Measurements from ENCODE around the gene GH1. TPM values are rescaled to one million over a fixed set of nuclear protein-coding genes. Genes with fewer than 3 reads are reported as not detected.
A peak's percentile ranks its signal among the peaks of the same experiment; 100 is the strongest.
"Not testable (repeated sequence)": the region's sequence is repeated elsewhere in the genome, so short reads cannot be mapped to it uniquely, and the experiment has no call there.

The GH1 gene
- total and polyA plus RNA-seq, 7 experiments from 2014 or later, result 0.58 to 0.66 TPM; not detected in 5

DNA sequence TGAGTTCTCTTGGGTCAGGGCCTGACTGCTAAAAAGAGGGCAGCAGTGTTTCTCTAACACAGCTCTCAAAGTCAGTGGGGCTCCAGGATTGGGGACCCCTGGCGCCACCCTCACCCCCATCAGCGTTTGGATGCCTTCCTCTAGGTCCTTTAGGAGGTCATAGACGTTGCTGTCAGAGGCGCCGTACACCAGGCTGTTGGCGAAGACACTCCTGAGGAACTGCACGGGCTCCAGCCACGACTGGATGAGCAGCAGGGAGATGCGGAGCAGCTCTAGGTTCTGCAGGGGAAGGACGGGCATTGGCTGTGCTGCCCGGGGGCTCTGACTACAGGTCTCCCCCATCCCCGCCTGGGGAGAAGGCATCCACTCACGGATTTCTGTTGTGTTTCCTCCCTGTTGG is 993 bp downstream of the GH1 start:
- CTCF ChIA-PET, result interaction anchor here (0.9 to 4.3 kb wide), 9 partner anchors 13 to 217 kb away, joined by 3 to 85 read pairs (median 33); partner anchors contain the start of gene CD79B
- no peak for DNase-seq
- H3K4me3 Mint-ChIP-seq, result no peak overlapping the region
- H3K4me3 ChIP-seq (ENCODE audit: low read length), result no peak overlapping the region
- peaks cover 0 to 16% (median 0%) of the 10 kb centered on the region in 5 donors for H3K27me3 Mint-ChIP-seq
- H3K9me3 ChIP-seq (ENCODE audit: control insufficient read depth in 2 of 3, low read length in 3 of 3), result no peaks in the 10 kb centered on the region
- no peak overlapping the region for H3K27ac ChIP-seq (ENCODE audit: low read depth, low read length)
- H3K4me1 Mint-ChIP-seq, result peaks cover 5 to 13% (median 9%) of the 10 kb centered on the region in 7 donors
- no peak overlapping the region for H3K27ac Mint-ChIP-seq
- peaks cover 0 to 4% of the 10 kb centered on the region in 2 donors for H3K4me1 ChIP-seq (ENCODE audit: control insufficient read depth in 2 of 2, insufficient read depth in 2 of 2, low read length in 2 of 2)
- POLR2A ChIA-PET, result interaction anchor here (1.1 to 1.4 kb wide), 3 partner anchors 14 to 215 kb away, joined by 3 read pairs; no protein-coding TSS in a partner anchor
- no peaks in the 10 kb centered on the region for H3K9me3 Mint-ChIP-seq
- ATAC-seq, result no peak
- H3K36me3 ChIP-seq (ENCODE audit: control insufficient read depth in 2 of 3, insufficient read depth in 3 of 3, low read length in 3 of 3), result no peaks in the 10 kb centered on the region
- intact Hi-C loops (cut with micrococcal nuclease), result loop anchor here (2.0 to 5.0 kb wide), 2 partner anchors 215 to 230 kb away; no protein-coding TSS in a partner anchor
- no peaks in the 10 kb centered on the region for H3K36me3 Mint-ChIP-seq
- no peaks in the 10 kb centered on the region for H3K27me3 ChIP-seq (ENCODE audit: control insufficient read depth in 2 of 2, insufficient read depth in 2 of 2, low read length in 2 of 2)

DNA sequence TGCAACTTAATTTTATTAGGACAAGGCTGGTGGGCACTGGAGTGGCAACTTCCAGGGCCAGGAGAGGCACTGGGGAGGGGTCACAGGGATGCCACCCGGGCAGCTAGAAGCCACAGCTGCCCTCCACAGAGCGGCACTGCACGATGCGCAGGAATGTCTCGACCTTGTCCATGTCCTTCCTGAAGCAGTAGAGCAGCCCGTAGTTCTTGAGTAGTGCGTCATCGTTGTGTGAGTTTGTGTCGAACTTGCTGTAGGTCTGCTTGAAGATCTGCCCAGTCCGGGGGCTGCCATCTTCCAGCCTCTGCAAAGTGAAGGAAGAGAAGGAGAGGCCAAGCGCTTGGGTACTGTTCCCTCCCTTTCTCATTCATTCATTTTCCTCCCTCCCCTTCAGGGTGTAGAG is 1.4 kb downstream of the GH1 start:
- not testable (repeated sequence) for DNase-seq; H3K27ac ChIP-seq (ENCODE audit: low read depth, low read length); H3K9me3 ChIP-seq (ENCODE audit: control insufficient read depth in 2 of 3, low read length in 3 of 3); H3K9me3 Mint-ChIP-seq; H3K4me3 ChIP-seq (ENCODE audit: low read length); H3K27me3 ChIP-seq (ENCODE audit: control insufficient read depth in 2 of 2, insufficient read depth in 2 of 2, low read length in 2 of 2); H3K36me3 Mint-ChIP-seq; ATAC-seq; H3K4me1 ChIP-seq (ENCODE audit: control insufficient read depth in 2 of 2, insufficient read depth in 2 of 2, low read length in 2 of 2); H3K4me3 Mint-ChIP-seq; H3K36me3 ChIP-seq (ENCODE audit: control insufficient read depth in 2 of 3, insufficient read depth in 3 of 3, low read length in 3 of 3); H3K27ac Mint-ChIP-seq
- POLR2A ChIA-PET, result interaction anchor here (1.4 kb wide), 1 partner anchor 109 kb away, joined by 3 read pairs; no protein-coding TSS in a partner anchor
- intact Hi-C loops (cut with micrococcal nuclease), result loop anchor here in 1 of 2 donors (5.0 kb wide), 1 partner anchor 230 kb away; no protein-coding TSS in a partner anchor
- Mint-ChIP-seq H3K27me3 (peaks cover 0 to 16% (median 0%) of the 10 kb centered on the region in 5 donors), H3K4me1 (peaks cover 5 to 17% (median 8%) of the 10 kb centered on the region in 7 donors)
- CTCF ChIA-PET, result interaction anchor here (0.9 to 4.3 kb wide), 7 partner anchors 12 to 217 kb away, joined by 3 to 85 read pairs (median 37); no protein-coding TSS in a partner anchor

DNA sequence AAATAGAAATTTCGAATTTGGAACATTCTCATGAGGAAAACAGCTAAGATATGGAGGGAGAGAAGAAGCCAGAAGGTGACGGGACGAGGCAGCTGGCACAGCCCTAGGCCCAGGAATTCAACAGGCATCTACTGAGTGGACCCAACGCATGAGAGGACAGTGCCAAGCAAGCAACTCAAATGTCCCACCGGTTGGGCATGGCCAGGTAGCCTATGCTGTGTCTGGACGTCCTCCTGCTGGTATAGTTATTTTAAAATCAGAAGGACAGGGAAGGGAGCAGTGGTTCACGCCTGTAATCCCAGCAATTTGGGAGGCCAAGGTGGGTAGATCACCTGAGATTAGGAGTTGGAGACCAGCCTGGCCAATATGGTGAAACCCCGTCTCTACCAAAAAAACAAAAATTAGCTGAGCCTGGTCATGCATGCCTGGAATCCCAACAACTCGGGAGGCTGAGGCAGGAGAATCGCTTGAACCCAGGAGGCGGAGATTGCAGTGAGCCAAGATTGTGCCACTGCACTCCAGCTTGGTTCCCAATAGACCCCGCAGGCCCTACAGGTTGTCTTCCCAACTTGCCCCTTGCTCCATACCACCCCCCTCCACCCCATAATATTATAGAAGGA is 2.0 kb downstream of the GH1 start:
- no peaks in the 10 kb centered on the region for H3K9me3 ChIP-seq (ENCODE audit: control insufficient read depth in 2 of 3, low read length in 3 of 3)
- DNase-seq (no peak), ATAC-seq (no peak)
- peaks cover 0 to 4% of the 10 kb centered on the region in 2 donors for H3K4me1 ChIP-seq (ENCODE audit: control insufficient read depth in 2 of 2, insufficient read depth in 2 of 2, low read length in 2 of 2)
- Mint-ChIP-seq H3K4me3 (no peak overlapping the region), H3K9me3 (no peaks in the 10 kb centered on the region), H3K27ac (peak overlapping the region in 1 of 9 donors; percentile 2), H3K27me3 (peaks cover 0 to 12% (median 0%) of the 10 kb centered on the region in 5 donors), H3K4me1 (peaks cover 5 to 19% (median 8%) of the 10 kb centered on the region in 7 donors), H3K36me3 (no peaks in the 10 kb centered on the region)
- H3K36me3 ChIP-seq (ENCODE audit: control insufficient read depth in 2 of 3, insufficient read depth in 3 of 3, low read length in 3 of 3), result no peaks in the 10 kb centered on the region
- ChIA-PET POLR2A (no interaction called here), CTCF (interaction anchor here (0.5 to 1.6 kb wide), 7 partner anchors 30 to 374 kb away, joined by 3 to 10 read pairs (median 4); no protein-coding TSS in a partner anchor)
- no peak overlapping the region for H3K27ac ChIP-seq (ENCODE audit: low read depth, low read length)
- H3K4me3 ChIP-seq (ENCODE audit: low read length), result no peak overlapping the region
- no peaks in the 10 kb centered on the region for H3K27me3 ChIP-seq (ENCODE audit: control insufficient read depth in 2 of 2, insufficient read depth in 2 of 2, low read length in 2 of 2)
- intact Hi-C loops (cut with micrococcal nuclease), result loop anchor here in 1 of 2 donors (5.0 kb wide), 1 partner anchor 231 kb away; no protein-coding TSS in a partner anchor

DNA sequence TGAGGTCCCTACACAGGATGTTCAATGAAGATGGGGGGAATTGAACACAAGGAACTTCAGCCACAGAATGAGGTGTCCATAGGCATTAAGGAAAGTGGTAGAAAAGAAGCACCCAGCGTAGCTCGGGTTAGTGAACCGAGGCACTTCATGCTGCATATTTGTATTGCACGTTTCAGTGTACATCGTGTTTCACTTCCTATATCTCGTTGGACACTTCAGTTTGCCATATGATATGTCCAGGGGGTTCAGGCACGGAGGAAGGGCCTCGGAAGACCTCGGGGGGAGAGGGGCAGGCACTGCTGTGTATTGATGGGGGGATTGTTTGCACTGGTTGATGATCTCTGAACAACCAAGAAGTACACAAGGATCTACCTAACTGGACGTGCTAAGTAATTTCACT is 2.9 kb downstream of the GH1 start:
- H3K27ac ChIP-seq (ENCODE audit: low read depth, low read length); H3K9me3 ChIP-seq (ENCODE audit: control insufficient read depth in 2 of 3, low read length in 3 of 3); H3K4me3 Mint-ChIP-seq; H3K9me3 Mint-ChIP-seq; H3K36me3 ChIP-seq (ENCODE audit: control insufficient read depth in 2 of 3, insufficient read depth in 3 of 3, low read length in 3 of 3); DNase-seq; H3K4me3 ChIP-seq (ENCODE audit: low read length); H3K27me3 ChIP-seq (ENCODE audit: control insufficient read depth in 2 of 2, insufficient read depth in 2 of 2, low read length in 2 of 2); H3K27ac Mint-ChIP-seq; H3K4me1 ChIP-seq (ENCODE audit: control insufficient read depth in 2 of 2, insufficient read depth in 2 of 2, low read length in 2 of 2); ATAC-seq; H3K36me3 Mint-ChIP-seq; POLR2A ChIA-PET: not testable (repeated sequence)
- intact Hi-C loops (cut with micrococcal nuclease), result loop anchor here in 1 of 2 donors (5.0 kb wide), 1 partner anchor 232 kb away; no protein-coding TSS in a partner anchor
- H3K27me3 Mint-ChIP-seq, result peaks cover 0 to 15% (median 0%) of the 10 kb centered on the region in 5 donors
- H3K4me1 Mint-ChIP-seq, result peaks cover 5 to 19% (median 8%) of the 10 kb centered on the region in 7 donors
- CTCF ChIA-PET, result interaction anchor here (1.5 to 1.6 kb wide), 4 partner anchors 31 to 217 kb away, joined by 3 to 10 read pairs (median 6); no protein-coding TSS in a partner anchor

DNA sequence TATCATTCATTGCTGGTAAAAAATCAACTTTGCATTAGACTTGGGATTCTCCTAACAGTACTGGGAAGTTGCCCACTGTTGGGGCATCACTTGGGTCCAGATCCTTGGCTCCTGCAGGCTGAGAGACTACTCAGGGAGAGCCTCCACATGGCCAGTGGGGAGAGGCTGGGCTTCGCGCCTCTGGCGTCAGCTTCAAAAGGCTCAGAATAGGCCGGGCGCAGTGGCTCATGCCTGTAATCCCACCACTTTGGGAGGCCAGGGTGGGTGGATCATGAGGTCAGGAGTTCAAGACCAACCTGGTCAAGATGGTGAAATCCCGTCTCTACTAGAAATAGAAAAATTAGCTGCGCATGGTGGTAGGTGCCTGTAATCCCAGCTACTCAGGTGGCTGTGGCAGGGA is 4.2 kb downstream of the GH1 start:
- ATAC-seq, result no peak
- CTCF ChIA-PET, result interaction anchor here (1.0 to 1.3 kb wide), 2 partner anchors 32 to 76 kb away, joined by 3 read pairs; no protein-coding TSS in a partner anchor
- intact Hi-C loops (cut with micrococcal nuclease), result loop anchor here in 1 of 2 donors (5.0 kb wide), 2 partner anchors 233 to 368 kb away; no protein-coding TSS in a partner anchor
- Histone ChIP-seq H3K4me3 (ENCODE audit: low read length) (no peak overlapping the region), H3K4me1 (ENCODE audit: control insufficient read depth in 2 of 2, insufficient read depth in 2 of 2, low read length in 2 of 2) (peaks cover 0 to 2% of the 10 kb centered on the region in 2 donors), H3K27me3 (ENCODE audit: control insufficient read depth in 2 of 2, insufficient read depth in 2 of 2, low read length in 2 of 2) (no peaks in the 10 kb centered on the region), H3K9me3 (ENCODE audit: control insufficient read depth in 2 of 3, low read length in 3 of 3) (no peaks in the 10 kb centered on the region), H3K36me3 (ENCODE audit: control insufficient read depth in 2 of 3, insufficient read depth in 3 of 3, low read length in 3 of 3) (no peaks in the 10 kb centered on the region), H3K27ac (ENCODE audit: low read depth, low read length) (no peak overlapping the region)
- no peak overlapping the region for H3K4me3 Mint-ChIP-seq
- H3K4me1 Mint-ChIP-seq, result peaks cover 5 to 15% (median 5%) of the 10 kb centered on the region in 7 donors
- H3K36me3 Mint-ChIP-seq, result no peaks in the 10 kb centered on the region
- DNase-seq, result no peak
- POLR2A ChIA-PET, result no interaction called here
- H3K9me3 Mint-ChIP-seq, result no peaks in the 10 kb centered on the region
- peaks cover 0 to 15% (median 0%) of the 10 kb centered on the region in 5 donors for H3K27me3 Mint-ChIP-seq
- no peak overlapping the region for H3K27ac Mint-ChIP-seq

DNA sequence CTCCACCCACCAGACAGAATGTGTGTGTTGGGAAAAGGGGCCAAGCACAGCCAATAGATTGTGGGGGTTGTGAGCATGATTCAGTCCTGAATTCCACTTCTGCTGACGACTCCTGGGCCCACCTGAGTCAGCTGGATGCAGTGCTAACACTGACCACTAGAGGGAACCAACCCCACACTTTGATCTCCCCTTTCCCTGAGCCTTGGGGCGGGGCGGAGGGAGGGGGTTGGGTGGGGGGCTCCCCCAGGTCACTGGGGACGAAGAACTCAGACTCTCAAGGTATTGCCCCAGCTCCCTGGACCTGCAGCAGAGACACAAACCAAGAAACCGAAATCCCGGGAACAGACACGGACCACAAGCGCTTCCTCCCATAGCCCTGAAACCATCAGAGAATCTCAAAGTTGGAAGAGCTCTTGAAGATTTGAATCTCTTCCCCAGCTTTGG is 7.0 kb downstream of the GH1 start:
- ChIA-PET POLR2A (interaction anchor here (0.5 to 1.4 kb wide), 4 partner anchors 9 to 225 kb away, joined by 3 to 5 read pairs (median 4); partner anchors contain the start of gene ICAM2), CTCF (interaction anchor here (0.7 to 3.4 kb wide), 17 partner anchors 8 to 358 kb away, joined by 3 to 22 read pairs (median 4); partner anchors contain the start of genes CD79B and ICAM2)
- H3K4me3 Mint-ChIP-seq, result peak overlapping the region in 1 of 10 donors; percentile 25
- H3K4me1 Mint-ChIP-seq, result peaks cover 0 to 10% (median 0%) of the 10 kb centered on the region in 7 donors
- DNase-seq (peak; percentile 30 to 64 (median 49)), ATAC-seq (peak; percentile 88)
- Histone ChIP-seq H3K36me3 (ENCODE audit: control insufficient read depth in 2 of 3, insufficient read depth in 3 of 3, low read length in 3 of 3) (no peaks in the 10 kb centered on the region), H3K9me3 (ENCODE audit: control insufficient read depth in 2 of 3, low read length in 3 of 3) (no peaks in the 10 kb centered on the region), H3K27me3 (ENCODE audit: control insufficient read depth in 2 of 2, insufficient read depth in 2 of 2, low read length in 2 of 2) (no peaks in the 10 kb centered on the region), H3K4me1 (ENCODE audit: control insufficient read depth in 2 of 2, insufficient read depth in 2 of 2, low read length in 2 of 2) (no peaks in the 10 kb centered on the region), H3K27ac (ENCODE audit: low read depth, low read length) (no peak overlapping the region), H3K4me3 (ENCODE audit: low read length) (no peak overlapping the region)
- no peaks in the 10 kb centered on the region for H3K36me3 Mint-ChIP-seq
- H3K27ac Mint-ChIP-seq, result no peak overlapping the region
- H3K27me3 Mint-ChIP-seq, result peaks cover 0 to 29% (median 0%) of the 10 kb centered on the region in 5 donors
- H3K9me3 Mint-ChIP-seq, result no peaks in the 10 kb centered on the region
- intact Hi-C loops (cut with micrococcal nuclease), result loop anchor here (1.0 to 5.0 kb wide), 7 partner anchors 35 to 371 kb away; no protein-coding TSS in a partner anchor

All from naive thymus-derived CD4-positive, alpha-beta T cell (primary cell).